BJ (cell line): ENCODE results near the gene TANC2. TPM values are rescaled to one million over a fixed set of nuclear protein-coding genes. Genes with fewer than 3 reads are reported as not detected.
"Not testable (repeated sequence)": the region's sequence is repeated elsewhere in the genome, so short reads cannot be mapped to it uniquely, and the experiment has no call there.

Source experiments
- CTCF ChIA-PET: fragments of 350-600 bp; formaldehyde crosslinking; extraction: SDS; loops from one replicate; lab custom pipeline; 2021; ENCODE audit warnings: antibody characterized with exemption, inconsistent platforms; lab: Yijun Ruan, JAX
- POLR2A ChIA-PET: fragments of 300-600 bp; sonication (Branson Sonifier 250); formaldehyde crosslinking; extraction: SDS; loops from one replicate; lab custom pipeline; 2021; ENCODE audit warnings: antibody characterized with exemption; lab: Charles Lee
- DNase-seq: peaks from one replicate; pipeline ENCODE4 v3.0.0-alpha.2; 2011; ENCODE audit warnings: low read depth
- H3K27me3 ChIP-seq: 2 replicates; pipeline ENCODE4 v1.6.0; 2011; ENCODE audit warnings: low read length; ENCODE audit not compliant: control insufficient read depth, insufficient read depth
- H3K36me3 ChIP-seq: 2 replicates; pipeline ENCODE4 v1.5.1; 2011; ENCODE audit warnings: low read length; ENCODE audit not compliant: control insufficient read depth, insufficient read depth
- H3K4me3 ChIP-seq: 2 replicates; pipeline ENCODE4 v1.5.1; 2011; ENCODE audit warnings: low read depth, mild to moderate bottlenecking, control low read depth, low read length
- CTCF ChIP-seq: IDR thresholded peaks from 2 replicates; pipeline ENCODE4 v1.5.1; 2011; ENCODE audit warnings: low read depth, mild to moderate bottlenecking, control low read depth, inconsistent platforms, low read length, moderate library complexity; ENCODE audit not compliant: insufficient read depth
- polyA plus RNA-seq: library from polyadenylated mRNA; depleted of rRNA; stranded (reverse); fragments of >200 nt; gene quantifications from 2 replicates; pipeline ENCODE4 v1.2.3, GENCODE V29; 2011

The TANC2 gene
- polyA plus RNA-seq, 1 experiment, result 27.5 TPM

- Histone ChIP-seq H3K27me3 (no peaks in the 10 kb centered on the region), H3K4me3 (peak overlapping the region; percentile 15; the same call in 1 of the 2 replicates), H3K36me3 (no peaks in the 10 kb centered on the region)
- peak; percentile 89 for TF ChIP-seq CTCF
- DNase-seq, result no peak
- ChIA-PET POLR2A (no interaction called here), CTCF (interaction anchor here (0.6 to 3.5 kb wide), 18 partner anchors 8 to 439 kb away, joined by 3 to 9 read pairs (median 3); no protein-coding TSS in a partner anchor)
Observed at GRCh38 chr17:62968445-62968923, 2.4 kb downstream of the TANC2 start.

GRCh38 chr17:62970610-62971009 lies 4.6 kb downstream of the TANC2 start:
- Histone ChIP-seq H3K4me3 (no peak overlapping the region), H3K27me3 (no peaks in the 10 kb centered on the region), H3K36me3 (no peaks in the 10 kb centered on the region)
- ChIA-PET POLR2A (no interaction called here), CTCF (interaction anchor here (0.9 to 1.5 kb wide), 2 partner anchors 268 to 272 kb away, joined by 4 to 7 read pairs; no protein-coding TSS in a partner anchor)
- TF ChIP-seq CTCF, result no peak
- DNase-seq, result no peak

- ChIA-PET POLR2A (no interaction called here), CTCF (no interaction called here)
Observed at GRCh38 chr17:62971853-62972252, 5.8 kb downstream of the TANC2 start.

GRCh38 chr17:62974788-62975187 lies 8.8 kb downstream of the TANC2 start:
- no peak for DNase-seq
- Histone ChIP-seq H3K4me3 (no peak overlapping the region), H3K36me3 (no peaks in the 10 kb centered on the region), H3K27me3 (no peaks in the 10 kb centered on the region)
- ChIA-PET POLR2A (no interaction called here), CTCF (interaction anchor here (1.2 kb wide), 1 partner anchor 272 kb away, joined by 4 read pairs; no protein-coding TSS in a partner anchor)
- no peak for TF ChIP-seq CTCF

More at GRCh38 chr17:62971853-62972252, 5.8 kb downstream of the TANC2 start:
- no peaks in the 10 kb centered on the region for H3K27me3 ChIP-seq
- no peak for TF ChIP-seq CTCF
- no peak overlapping the region for H3K4me3 ChIP-seq
- no peaks in the 10 kb centered on the region for H3K36me3 ChIP-seq
- DNase-seq, result no peak

- H3K36me3 ChIP-seq, result no peaks in the 10 kb centered on the region
- H3K27me3 ChIP-seq, result no peaks in the 10 kb centered on the region
- no peak overlapping the region for H3K4me3 ChIP-seq
- no peak for DNase-seq
- no peak for TF ChIP-seq CTCF
- CTCF ChIA-PET, result interaction anchor here (1.2 kb wide), 1 partner anchor 272 kb away, joined by 4 read pairs; no protein-coding TSS in a partner anchor
- POLR2A ChIA-PET, result interaction anchor here (0.6 kb wide), 2 partner anchors 175 to 1733 kb away, joined by 9 to 16 read pairs; no protein-coding TSS in a partner anchor
Observed at GRCh38 chr17:62975206-62975605, 9.2 kb downstream of the TANC2 start.

- POLR2A ChIA-PET, H3K4me3 ChIP-seq, H3K36me3 ChIP-seq, DNase-seq, H3K27me3 ChIP-seq: not testable (repeated sequence)
- CTCF ChIA-PET, result interaction anchor here (1.2 kb wide), 1 partner anchor 9 kb away, joined by 4 read pairs; no protein-coding TSS in a partner anchor
Observed at GRCh38 chr17:62976643-62977231, 10.7 kb downstream of the TANC2 start.
